GM10266 (cell line): ENCODE results near the gene TTYH3.
A peak's percentile ranks its signal among the peaks of the same experiment; 100 is the strongest.
"Not testable (repeated sequence)": the region's sequence is repeated elsewhere in the genome, so short reads cannot be mapped to it uniquely, and the experiment has no call there.

ENCODE experiments used
- DNase-seq: peaks from one replicate; pipeline ENCODE4 v3.0.0; 2012; ENCODE audit errors: extremely low spot score
- TF ChIP-seq, protein P1 (sequence below): IDR thresholded peaks from 2 replicates; pipeline ENCODE4 v1.5.1; 2012; ENCODE audit warnings: mild to moderate bottlenecking, low read depth; ENCODE audit not compliant: control insufficient read depth, insufficient read depth; ENCODE audit errors: missing control alignments

The TTYH3 gene

DNA sequence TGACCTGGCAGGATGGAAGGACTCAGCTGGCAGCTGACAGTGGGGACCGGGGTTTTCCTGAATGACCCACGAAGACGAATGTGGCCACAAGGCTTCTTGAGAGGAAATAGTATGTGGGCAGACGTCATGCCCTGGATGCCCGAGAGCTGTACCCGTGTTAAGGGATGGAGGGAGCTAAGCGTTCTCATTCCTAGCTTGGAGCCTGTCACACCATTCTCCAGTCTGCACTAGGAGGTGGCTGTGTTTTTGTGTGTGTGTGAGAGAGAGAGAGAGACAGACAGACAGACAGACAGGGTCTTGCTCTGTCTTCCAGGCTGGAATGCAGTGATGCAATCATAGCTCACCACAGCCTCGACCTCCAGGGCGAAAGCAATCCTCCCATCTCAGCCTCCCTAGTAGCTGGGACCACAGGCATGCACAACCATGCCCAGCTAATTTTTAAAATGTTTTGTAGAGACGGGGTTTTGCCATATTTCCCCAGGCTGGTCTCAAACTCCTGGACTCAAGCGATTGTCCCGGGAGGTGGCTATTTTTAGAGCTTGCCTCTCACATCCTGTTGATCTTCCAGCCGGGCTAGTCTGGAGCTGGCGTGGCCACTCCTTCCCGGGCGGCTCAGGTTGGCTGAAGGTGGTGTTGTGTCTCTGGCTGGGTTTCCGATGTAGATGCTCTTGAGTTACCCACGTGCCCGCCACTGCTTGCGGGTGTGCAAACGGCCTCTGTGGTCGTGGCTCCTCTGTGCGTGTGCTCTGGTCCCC, 58.3 kb downstream of the TTYH3 start:
- TF ChIP-seq, protein P1, sequence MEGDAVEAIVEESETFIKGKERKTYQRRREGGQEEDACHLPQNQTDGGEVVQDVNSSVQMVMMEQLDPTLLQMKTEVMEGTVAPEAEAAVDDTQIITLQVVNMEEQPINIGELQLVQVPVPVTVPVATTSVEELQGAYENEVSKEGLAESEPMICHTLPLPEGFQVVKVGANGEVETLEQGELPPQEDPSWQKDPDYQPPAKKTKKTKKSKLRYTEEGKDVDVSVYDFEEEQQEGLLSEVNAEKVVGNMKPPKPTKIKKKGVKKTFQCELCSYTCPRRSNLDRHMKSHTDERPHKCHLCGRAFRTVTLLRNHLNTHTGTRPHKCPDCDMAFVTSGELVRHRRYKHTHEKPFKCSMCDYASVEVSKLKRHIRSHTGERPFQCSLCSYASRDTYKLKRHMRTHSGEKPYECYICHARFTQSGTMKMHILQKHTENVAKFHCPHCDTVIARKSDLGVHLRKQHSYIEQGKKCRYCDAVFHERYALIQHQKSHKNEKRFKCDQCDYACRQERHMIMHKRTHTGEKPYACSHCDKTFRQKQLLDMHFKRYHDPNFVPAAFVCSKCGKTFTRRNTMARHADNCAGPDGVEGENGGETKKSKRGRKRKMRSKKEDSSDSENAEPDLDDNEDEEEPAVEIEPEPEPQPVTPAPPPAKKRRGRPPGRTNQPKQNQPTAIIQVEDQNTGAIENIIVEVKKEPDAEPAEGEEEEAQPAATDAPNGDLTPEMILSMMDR = no peak
- no peak for DNase-seq

DNA sequence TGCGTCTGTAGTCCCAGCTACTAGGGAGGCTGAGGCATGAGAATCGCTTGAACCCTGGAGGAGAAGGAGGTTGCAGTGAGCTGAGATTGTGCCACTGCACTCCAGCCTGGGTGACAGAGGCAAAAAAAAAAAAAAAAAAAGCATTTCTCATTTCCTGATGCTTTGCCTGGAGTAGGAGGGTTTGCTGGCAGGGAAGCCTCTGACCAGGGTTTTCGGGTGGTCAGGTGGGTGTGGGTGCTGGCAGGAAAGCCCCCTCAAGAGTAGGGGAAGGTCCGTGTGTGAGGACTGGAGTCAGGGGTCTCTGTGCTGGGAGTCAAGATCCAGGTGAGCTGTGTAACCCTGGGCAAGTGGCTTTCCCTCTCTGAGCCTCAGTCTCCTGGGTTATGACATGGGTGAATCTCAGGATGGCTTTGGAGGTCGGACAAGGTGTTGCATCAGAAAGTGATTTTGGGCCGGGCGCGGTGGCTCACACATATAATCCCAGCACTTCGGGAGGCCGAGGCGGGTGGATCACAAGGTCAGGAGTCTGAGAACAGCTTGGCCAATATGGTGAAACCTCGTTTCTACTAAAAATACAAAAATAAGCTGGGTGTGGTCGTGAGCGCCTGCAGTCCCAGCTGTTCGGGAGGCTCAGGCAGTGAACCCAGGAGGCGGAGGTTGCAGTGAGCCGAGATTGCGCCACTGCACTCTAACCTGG, 59.4 kb downstream of the TTYH3 start:
- DNase-seq = no peak
- TF ChIP-seq, protein P1 = no peak

DNA sequence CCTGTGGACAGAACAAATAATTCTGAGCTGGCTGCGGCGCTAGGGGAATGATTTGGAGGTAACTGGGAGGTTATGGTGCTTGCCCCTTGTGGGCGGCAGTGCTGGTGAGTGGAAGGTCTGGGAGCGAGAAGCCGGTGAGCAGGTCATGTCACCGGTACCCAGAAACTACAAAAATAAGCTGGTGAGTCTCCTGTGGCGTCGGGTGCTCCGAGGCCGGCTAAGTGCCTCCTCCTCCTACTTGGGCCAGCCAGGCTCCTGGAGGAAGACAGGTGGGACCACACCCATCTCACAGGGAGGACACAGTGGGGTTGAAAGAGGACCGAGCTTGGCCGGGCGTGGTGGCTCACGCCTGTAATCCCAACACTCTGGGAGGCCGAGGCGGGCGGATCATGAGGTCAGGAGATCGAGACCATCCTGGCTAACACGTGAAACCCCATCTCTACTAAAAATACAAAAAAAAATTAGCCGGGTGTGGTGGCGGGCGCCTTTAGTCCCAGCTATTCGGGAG, 60.2 kb downstream of the TTYH3 start:
- DNase-seq = not testable (repeated sequence)

DNA sequence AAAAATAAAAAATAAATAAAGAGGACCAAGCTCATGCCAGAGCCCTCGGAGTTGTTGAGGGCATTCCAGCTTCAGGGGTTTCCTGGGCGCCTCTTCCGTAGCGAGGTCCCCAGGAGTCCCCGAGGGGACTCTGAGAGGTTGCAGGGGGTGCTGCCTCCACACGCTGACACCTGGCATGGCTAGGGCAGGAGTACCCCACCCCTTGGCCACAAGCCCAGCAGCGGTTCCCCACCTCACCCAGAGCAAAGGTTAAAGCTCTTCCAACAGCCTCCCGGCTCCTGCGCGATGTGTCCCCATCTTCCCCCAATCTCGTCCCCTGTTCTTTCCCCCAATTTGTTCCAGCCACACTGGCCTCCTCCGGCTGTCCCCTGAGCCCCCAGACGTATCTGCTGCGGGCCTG, 60.8 kb downstream of the TTYH3 start:
- TF ChIP-seq, protein P1 = no peak
- DNase-seq = no peak

DNA sequence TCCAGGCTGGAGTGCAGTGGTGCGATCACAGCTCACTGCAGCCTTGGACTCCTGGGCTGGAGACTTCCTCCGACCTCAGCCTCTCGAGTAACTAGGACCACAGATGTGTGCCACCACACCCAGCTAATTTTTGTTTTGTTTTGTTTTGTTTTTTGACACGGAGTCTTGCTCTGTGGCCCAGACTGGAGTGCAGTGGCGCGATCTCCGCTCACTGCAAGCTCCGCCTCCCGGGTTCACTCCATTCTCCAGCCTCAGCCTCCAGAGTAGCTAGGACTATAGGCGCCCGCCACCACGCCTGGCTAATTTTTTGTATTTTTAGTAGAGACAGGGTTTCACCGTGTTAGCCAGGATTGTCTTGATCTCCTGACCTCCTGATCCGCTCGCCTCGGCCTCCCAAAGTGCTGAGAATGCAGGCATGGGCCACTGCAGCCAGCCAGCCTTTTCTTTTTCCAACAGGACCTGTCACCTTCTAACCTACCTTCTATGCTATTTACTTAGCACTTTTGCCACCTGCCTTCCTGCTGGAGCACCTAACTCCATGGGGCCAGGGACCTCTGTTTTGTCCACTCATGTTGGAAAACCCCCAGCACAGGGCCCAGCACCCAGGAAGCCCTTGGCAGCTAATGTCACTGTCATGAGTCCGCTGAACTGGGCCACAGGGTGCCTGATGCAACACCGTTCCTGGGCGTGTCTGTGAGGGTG, 61.8 kb downstream of the TTYH3 start:
- DNase-seq = not testable (repeated sequence)

DNA sequence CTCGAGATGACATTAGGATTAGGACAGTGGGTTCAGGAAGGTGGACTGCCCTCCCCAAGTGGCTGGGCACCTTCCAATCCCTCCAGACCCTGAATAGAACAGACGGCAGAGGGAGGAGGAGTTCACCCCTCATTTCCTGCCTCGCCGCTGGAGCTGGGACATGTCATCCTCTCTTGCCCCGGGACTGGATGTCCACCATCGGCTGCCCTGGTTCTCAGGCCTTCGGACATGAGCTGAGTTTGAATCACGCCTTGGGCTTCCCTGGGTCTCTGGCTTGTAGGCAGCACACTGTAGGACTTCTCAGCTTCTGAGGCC, 62.3 kb downstream of the TTYH3 start:
- DNase-seq = not testable (repeated sequence)

DNA sequence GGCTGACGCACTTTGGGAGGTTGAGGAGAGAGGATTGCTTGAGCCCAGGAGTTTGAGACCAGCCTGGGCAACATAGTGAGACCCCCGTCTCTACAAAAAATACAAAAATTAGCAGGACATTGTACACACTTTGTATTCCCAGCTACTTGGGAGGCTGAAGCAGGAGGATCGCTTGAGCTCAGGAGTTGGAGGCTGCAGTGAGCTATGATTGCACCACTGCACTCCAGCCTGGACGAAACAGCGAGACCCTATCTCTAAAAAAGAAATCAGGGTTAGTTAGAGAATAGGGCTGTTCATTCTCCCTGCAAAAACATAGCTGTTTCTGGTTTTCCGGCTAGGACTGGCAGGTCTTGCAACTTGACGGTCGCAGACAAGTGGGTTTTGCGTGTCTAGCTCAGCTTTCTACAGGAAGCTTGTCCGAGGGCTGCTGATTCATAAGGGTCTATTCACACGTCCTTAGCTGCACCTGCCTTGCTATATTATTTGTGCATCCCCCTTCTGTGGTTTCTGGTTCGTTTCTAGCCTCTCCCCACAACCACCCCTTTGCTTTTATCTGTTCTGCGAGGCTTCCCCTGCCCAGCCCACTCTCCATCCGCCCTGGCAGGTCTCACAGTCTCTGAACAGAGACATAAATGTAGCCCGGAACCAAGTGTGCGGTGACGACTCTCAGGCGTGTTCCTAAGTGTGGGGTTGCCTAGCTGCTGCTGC, 66.9 kb downstream of the TTYH3 start:
- TF ChIP-seq, protein P1 = no peak
- peak; percentile 95 for DNase-seq

DNA sequence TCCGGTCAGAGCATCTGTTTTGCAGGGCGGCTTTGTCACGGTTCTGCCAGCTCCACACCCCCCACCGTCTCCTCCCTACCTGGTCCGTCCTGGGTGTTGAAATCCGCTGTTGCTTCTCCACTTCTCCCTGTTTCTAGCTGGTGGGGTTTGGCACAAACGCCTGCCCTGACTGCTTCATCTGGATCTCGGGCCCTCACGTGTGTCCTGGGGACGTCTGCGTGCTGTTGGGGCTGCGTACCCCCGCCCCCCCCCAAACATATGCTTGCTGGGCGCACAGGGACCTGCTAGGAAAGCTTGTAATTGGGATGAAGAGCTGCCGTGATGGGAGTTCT, 67.5 kb downstream of the TTYH3 start:
- DNase-seq = no peak
- TF ChIP-seq, protein P1 = no peak
